ENCODE results near the gene KRT81.
"Not testable (repeated sequence)": the region's sequence is repeated elsewhere in the genome, so short reads cannot be mapped to it uniquely, and the experiment has no call there.

The KRT81 gene

DNA sequence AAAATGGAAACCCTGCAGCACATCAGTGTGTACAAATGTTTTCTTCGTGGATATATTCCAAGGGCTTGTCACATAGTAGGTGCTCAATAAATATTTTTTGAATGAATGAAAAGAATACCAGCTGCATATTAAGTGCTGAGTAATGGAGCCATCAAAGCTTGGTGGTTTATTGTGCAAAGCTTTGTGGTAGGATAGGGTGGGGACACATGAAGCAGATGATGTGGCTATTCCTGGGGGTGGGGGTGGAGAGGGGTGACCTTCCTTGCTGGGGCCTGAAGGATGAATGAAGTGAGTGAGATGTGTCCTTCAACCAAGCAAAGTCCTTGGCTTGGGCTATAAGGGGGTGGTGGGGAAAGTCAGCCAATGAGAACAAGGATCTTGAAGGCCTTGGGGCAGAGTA lies 4.3 kb upstream of the KRT81 start:
- Histone ChIP-seq H3K36me3 (ENCODE audit: control insufficient read depth, insufficient read depth, low read length) (no peaks in the 10 kb centered on the region), H3K4me3 (ENCODE audit: low read depth, low read length) (no peak overlapping the region), H3K9me3 (ENCODE audit: control insufficient read depth, insufficient read depth, low read depth, low read length) (no peaks in the 10 kb centered on the region), H3K27ac (ENCODE audit: low read depth, low read length) (no peak overlapping the region), H3K4me1 (ENCODE audit: control insufficient read depth, insufficient read depth, low read length) (no peaks in the 10 kb centered on the region), H3K9ac (ENCODE audit: low read length) (no peak overlapping the region), H3K27me3 (ENCODE audit: control insufficient read depth, insufficient read depth, low read length) (peaks cover 36% of the 10 kb centered on the region)

DNA sequence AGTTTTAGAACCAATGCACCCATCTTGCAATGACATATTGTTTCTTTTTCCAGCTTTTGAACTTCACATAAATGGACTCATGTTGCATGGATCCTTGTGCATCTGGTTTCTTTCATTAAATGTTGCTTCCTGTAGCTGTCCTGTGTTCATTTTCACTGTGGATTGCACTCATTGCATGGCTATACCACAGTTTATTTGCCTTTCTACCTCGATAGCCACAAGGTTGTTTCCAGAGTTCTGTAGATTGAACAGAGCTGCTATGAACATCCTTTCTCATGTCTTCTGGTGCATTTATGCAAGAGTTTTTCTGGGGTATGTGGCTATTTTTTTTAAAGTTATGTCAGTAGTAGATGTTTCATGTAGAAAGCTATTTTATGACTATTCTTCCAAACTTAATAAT lies 3.5 kb upstream of the KRT81 start:
- Histone ChIP-seq H3K27me3 (ENCODE audit: control insufficient read depth, insufficient read depth, low read length) (peaks cover 36% of the 10 kb centered on the region), H3K4me3 (ENCODE audit: low read depth, low read length) (no peak overlapping the region), H3K9me3 (ENCODE audit: control insufficient read depth, insufficient read depth, low read depth, low read length) (no peaks in the 10 kb centered on the region), H3K4me1 (ENCODE audit: control insufficient read depth, insufficient read depth, low read length) (no peaks in the 10 kb centered on the region), H3K9ac (ENCODE audit: low read length) (no peak overlapping the region), H3K36me3 (ENCODE audit: control insufficient read depth, insufficient read depth, low read length) (no peaks in the 10 kb centered on the region), H3K27ac (ENCODE audit: low read depth, low read length) (no peak overlapping the region)

DNA sequence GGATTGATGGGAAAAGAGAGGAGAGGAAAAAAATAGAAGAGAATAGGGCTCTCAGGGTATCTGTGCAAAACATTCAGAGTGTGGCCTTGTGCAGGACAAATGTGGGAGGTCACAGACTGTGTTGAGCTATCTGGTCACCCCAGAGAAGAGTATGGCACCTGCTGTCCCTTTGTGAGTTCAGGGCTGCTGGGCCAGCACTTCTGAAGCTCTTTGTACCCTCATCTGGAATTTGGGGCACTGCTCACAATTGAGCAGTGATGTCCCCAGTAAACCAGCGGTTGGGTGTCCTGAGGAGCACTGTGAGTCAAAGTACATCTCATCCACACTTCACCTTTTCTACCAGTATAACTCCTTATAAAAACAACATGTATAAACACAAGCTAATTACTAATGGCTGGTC lies 2.6 kb upstream of the KRT81 start:
- Histone ChIP-seq H3K4me1 (ENCODE audit: control insufficient read depth, insufficient read depth, low read length) (no peaks in the 10 kb centered on the region), H3K27ac (ENCODE audit: low read depth, low read length) (no peak overlapping the region), H3K27me3 (ENCODE audit: control insufficient read depth, insufficient read depth, low read length) (peaks cover 36% of the 10 kb centered on the region), H3K9ac (ENCODE audit: low read length) (no peak overlapping the region), H3K4me3 (ENCODE audit: low read depth, low read length) (no peak overlapping the region), H3K9me3 (ENCODE audit: control insufficient read depth, insufficient read depth, low read depth, low read length) (no peaks in the 10 kb centered on the region), H3K36me3 (ENCODE audit: control insufficient read depth, insufficient read depth, low read length) (no peaks in the 10 kb centered on the region)

DNA sequence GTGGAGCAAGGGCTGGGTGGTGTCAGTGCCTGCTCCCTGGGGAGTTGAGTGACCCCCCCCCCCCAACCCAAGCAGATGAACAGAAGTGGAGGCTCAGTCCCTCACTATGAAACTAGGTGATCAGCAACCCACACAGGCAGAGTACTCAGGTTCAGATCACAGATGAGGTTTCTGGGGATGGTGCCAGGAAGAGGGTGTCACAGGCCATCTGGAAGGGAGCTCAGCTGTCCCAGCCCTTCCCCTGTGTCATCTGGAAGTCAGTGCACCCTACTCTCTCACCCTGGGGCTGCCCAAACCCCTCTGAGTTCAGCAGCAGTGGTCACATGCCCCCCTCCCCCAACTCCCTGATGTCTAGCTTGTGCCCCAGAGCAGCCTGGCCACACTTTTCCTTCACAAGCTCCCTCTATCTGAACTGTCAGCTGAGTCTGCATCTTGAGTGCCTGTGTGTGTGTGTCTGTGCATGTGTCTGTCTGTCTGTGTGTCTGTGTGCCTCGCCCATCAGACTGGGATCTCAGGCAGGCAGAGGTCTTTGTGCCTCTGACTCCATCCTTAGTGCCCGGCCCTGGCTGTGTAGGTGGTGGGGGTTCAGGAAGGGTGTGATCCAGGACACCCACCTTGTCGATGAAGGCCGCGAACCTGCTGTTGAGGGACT lies 725 bp downstream of the KRT81 start:
- not testable (repeated sequence) for H3K36me3 ChIP-seq (ENCODE audit: control insufficient read depth, insufficient read depth, low read length); H3K27ac ChIP-seq (ENCODE audit: low read depth, low read length); H3K9ac ChIP-seq (ENCODE audit: low read length); H3K9me3 ChIP-seq (ENCODE audit: control insufficient read depth, insufficient read depth, low read depth, low read length); H3K4me3 ChIP-seq (ENCODE audit: low read depth, low read length); H3K4me1 ChIP-seq (ENCODE audit: control insufficient read depth, insufficient read depth, low read length)
- H3K27me3 ChIP-seq (ENCODE audit: control insufficient read depth, insufficient read depth, low read length) = peaks cover 13% of the 10 kb centered on the region; the same call in 1 of the 2 replicates

DNA sequence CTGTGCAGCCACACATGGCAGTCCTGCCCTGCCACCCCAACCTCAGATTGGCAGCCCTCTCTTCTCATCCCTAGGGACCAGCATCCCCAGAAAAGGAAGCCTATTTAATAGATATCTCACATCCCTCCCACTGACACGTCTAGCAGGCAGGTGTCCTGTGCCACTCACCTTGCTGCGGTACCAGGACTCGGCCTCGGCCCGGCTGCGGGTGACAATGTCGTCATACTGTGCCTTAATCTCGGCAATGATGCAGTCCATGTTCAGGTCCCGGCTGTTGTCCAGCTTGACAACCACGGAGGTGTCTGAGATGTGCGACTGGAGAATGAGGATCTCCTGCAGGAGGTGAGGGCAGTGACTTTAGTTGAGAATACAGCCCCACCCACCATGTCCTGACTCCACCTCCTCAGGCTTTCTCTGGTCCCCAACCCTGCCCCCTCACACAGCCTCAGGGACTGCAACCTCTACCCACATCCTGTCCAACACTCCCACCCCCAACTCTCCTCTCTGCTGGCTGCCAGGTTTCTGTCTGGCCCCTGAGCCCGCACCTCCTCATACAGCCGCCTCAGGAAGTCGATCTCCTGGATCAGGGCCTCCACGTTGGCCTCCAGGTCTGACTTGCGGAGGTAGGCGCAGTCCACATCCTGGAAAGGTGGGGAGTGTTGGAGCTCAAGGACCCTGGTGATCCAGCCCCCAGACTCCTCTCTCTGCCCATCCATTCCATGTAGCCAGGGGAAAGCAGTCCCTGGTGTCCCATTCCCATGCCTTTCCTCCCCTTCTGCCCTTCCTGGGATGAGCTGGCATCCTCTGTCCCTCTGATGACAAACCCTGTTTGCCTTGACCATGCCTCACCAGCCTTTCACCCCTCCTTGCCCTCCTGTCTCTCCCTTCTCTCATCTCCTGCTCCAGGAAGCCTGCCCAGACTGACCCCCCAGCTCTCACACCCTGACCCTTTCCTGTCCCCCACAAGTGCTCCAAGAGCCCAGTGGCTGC lies 3.2 kb downstream of the KRT81 start:
- not testable (repeated sequence) for H3K9me3 ChIP-seq (ENCODE audit: control insufficient read depth, insufficient read depth, low read depth, low read length); H3K4me1 ChIP-seq (ENCODE audit: control insufficient read depth, insufficient read depth, low read length); H3K27me3 ChIP-seq (ENCODE audit: control insufficient read depth, insufficient read depth, low read length); H3K9ac ChIP-seq (ENCODE audit: low read length); H3K36me3 ChIP-seq (ENCODE audit: control insufficient read depth, insufficient read depth, low read length); H3K4me3 ChIP-seq (ENCODE audit: low read depth, low read length); H3K27ac ChIP-seq (ENCODE audit: low read depth, low read length)

DNA sequence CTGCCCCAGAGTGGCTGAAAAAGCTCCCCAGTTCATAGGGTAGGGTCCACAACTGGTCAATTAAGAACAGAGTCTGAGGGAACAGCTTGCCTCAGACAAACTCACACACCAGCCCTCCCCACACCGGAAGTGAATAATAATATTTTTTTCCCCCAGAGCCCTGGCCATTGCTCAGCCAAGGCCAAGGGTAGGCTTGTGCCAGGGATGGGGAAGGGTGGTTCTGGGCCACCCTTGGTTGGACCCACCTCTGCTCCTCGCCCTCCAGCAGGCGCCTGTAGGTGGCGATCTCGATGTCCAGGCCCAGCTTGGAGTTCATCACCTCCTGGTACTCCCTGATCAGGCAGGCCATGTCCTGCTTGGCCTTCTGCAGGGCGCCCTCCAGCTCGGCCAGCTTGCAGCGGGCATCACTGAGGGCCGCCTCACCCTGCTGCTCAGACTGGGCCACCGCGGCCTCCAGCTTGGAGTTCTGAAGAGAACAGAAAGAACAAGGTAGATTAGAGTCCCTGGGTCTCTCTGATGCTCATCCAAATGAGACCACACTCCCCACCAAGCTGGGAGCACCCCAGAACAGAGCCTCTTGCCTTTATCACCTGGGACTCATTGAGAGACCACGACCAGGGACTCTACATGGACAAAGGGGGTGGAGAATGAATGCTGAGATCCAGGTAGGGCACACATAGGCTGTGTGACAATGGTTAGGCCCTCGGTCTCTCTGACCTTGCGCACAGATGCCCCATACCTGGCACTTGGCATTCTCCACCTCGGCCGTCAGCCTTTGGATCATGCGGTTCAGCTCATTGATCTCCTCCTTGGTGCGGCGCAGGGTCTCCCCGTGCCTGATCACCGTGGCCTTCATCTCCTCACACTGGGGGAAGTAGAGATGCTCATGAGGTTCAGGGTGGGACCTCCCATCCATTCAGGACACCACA lies 4.2 kb downstream of the KRT81 start:
- not testable (repeated sequence) for H3K4me3 ChIP-seq (ENCODE audit: low read depth, low read length); H3K27ac ChIP-seq (ENCODE audit: low read depth, low read length); H3K27me3 ChIP-seq (ENCODE audit: control insufficient read depth, insufficient read depth, low read length); H3K9ac ChIP-seq (ENCODE audit: low read length); H3K36me3 ChIP-seq (ENCODE audit: control insufficient read depth, insufficient read depth, low read length); H3K9me3 ChIP-seq (ENCODE audit: control insufficient read depth, insufficient read depth, low read depth, low read length); H3K4me1 ChIP-seq (ENCODE audit: control insufficient read depth, insufficient read depth, low read length)

DNA sequence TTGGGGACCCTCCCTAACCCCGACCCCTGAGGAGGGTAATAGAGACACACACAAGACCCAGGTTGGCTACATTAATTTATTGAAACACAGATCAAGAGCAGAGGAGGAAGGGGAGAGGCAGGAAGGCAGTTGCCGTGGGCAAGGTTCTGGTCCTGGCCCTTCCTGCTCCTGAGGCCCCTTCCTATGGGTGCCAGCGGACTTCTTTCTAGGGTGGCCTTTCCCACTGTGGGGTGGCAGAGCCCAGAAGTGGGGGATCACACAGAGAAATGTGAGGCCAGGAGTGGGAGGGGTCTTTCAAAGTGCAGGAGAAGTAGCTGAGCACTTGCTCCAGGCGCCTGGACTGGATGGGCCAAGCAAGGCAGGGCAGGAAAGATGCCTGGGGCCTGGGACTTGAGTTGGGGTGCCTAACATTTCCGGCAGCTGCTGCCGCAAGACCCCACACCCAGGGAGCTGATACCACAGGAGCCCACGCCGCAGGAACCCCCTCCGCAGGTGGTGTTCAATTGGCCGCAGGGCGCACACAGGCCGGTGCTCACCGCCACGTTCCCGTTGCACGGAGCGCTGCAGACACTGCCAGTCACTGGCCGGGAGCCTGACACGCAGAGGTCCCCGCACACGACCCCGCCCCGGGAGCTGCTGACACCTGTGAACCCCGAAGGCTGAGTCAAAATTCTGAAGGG lies 5.3 kb downstream of the KRT81 start:
- Histone ChIP-seq H3K27me3 (ENCODE audit: control insufficient read depth, insufficient read depth, low read length) (no peaks in the 10 kb centered on the region; the same call in 1 of the 2 replicates), H3K36me3 (ENCODE audit: control insufficient read depth, insufficient read depth, low read length) (no peaks in the 10 kb centered on the region)

DNA sequence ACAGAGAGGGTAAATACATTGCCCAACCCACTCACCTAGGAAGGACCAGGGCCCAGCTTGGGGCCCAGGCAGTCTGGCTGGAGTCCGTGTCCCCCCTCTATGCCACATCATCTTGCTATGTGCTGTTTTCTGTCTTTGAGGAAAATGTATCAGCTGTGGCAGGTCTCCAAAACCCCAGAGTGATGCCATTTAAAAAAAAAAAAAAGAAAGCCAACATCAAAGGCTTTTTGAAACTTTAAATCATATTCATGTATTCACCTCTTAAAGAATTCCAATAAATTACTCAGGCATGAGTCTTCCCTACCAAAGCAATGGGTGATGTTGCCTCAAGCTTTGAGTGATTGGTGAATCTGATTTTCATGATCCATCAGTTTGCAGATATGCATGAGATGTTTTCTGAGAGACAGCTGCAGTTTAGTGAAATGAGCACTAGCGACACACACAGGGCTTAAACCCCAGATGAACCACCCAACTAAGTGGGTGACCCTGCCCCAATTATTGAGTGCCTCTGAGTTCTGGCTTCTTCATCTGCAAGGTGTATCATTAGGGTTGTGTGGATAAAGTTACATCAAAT lies 6.1 kb downstream of the KRT81 start:
- Histone ChIP-seq H3K9ac (ENCODE audit: low read length) (no peak overlapping the region), H3K4me1 (ENCODE audit: control insufficient read depth, insufficient read depth, low read length) (peaks cover 4% of the 10 kb centered on the region; the same call in 1 of the 2 replicates), H3K9me3 (ENCODE audit: control insufficient read depth, insufficient read depth, low read depth, low read length) (no peaks in the 10 kb centered on the region), H3K4me3 (ENCODE audit: low read depth, low read length) (no peak overlapping the region), H3K27ac (ENCODE audit: low read depth, low read length) (no peak overlapping the region), H3K36me3 (ENCODE audit: control insufficient read depth, insufficient read depth, low read length) (no peaks in the 10 kb centered on the region), H3K27me3 (ENCODE audit: control insufficient read depth, insufficient read depth, low read length) (no peaks in the 10 kb centered on the region; the same call in 1 of the 2 replicates)

More for the DNA sequence above, 5.3 kb downstream of the KRT81 start:
- Histone ChIP-seq H3K27ac (ENCODE audit: low read depth, low read length) (no peak overlapping the region), H3K4me3 (ENCODE audit: low read depth, low read length) (no peak overlapping the region), H3K9me3 (ENCODE audit: control insufficient read depth, insufficient read depth, low read depth, low read length) (no peaks in the 10 kb centered on the region), H3K4me1 (ENCODE audit: control insufficient read depth, insufficient read depth, low read length) (peaks cover 4% of the 10 kb centered on the region; the same call in 1 of the 2 replicates), H3K9ac (ENCODE audit: low read length) (no peak overlapping the region)

DNA sequence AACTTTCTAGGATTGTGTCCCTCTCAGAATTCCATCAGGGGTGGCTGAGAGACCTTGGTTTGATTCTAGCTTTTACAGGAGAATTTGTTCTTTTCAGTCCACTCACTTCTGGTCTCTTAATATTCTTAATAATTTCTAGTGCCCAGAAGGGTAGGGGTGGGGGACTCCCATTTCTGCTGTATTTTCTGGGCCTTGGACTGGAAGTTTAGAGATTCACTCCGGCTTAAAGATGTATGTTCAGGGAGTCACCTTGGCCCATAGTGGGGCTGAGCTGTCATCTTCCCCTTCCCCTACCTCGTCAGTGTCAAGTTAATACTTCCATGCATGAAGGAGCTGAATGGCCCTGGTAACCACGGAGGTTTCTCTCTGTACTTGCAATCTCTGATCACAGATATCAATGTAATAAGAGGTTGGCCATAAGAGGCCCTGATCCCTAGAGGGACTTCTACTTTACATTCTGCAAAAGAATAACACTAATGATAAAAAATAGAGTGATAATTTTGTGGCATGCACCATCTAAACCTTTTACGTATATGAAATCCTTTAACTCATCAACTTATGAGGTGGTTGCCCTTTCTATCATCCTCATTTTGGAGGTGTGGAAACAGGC lies 6.7 kb downstream of the KRT81 start:
- Histone ChIP-seq H3K9me3 (ENCODE audit: control insufficient read depth, insufficient read depth, low read depth, low read length) (no peaks in the 10 kb centered on the region), H3K4me3 (ENCODE audit: low read depth, low read length) (no peak overlapping the region), H3K36me3 (ENCODE audit: control insufficient read depth, insufficient read depth, low read length) (no peaks in the 10 kb centered on the region), H3K27ac (ENCODE audit: low read depth, low read length) (no peak overlapping the region), H3K27me3 (ENCODE audit: control insufficient read depth, insufficient read depth, low read length) (peaks cover 5% of the 10 kb centered on the region; the same call in 1 of the 2 replicates), H3K9ac (ENCODE audit: low read length) (no peak overlapping the region), H3K4me1 (ENCODE audit: control insufficient read depth, insufficient read depth, low read length) (peaks cover 4% of the 10 kb centered on the region; the same call in 1 of the 2 replicates)
